HT1080 (cell line): Measurements from ENCODE around the gene F3. TPM values are rescaled to one million over a fixed set of nuclear protein-coding genes. Genes with fewer than 3 reads are reported as not detected.

Source experiments
- total RNA-seq: library from RNA; depleted of rRNA; stranded (reverse); fragments of >200 nt; shearing (Covaris generic); gene quantifications from 2 replicates; pipeline ENCODE4 v1.2.3, GENCODE V29; 2014; rRNA removed

F3 gene
- total RNA-seq, 1 experiment from 2014 or later: 24.7 TPM

Other genes starting within 250 kb of the F3 start
- 27.6 and 32.2 TPM in 2 replicates for gene ABCD3, start 123.4 kb downstream of the F3 start, total RNA-seq